ENCODE measurements around the gene TXNDC12. TPM values are rescaled to one million over a fixed set of nuclear protein-coding genes. Genes with fewer than 3 reads are reported as not detected.

The TXNDC12 gene
- 17.7 and 18.3 TPM in 2 replicates for total RNA-seq

GRCh38 chr1:52055066-52055865 is at the start of gene TXNDC12:
TSS of gene TXNDC12 (minus strand) at chr1:52055191. CDS start at chr1:52055096, 95 bp downstream.

DNA sequence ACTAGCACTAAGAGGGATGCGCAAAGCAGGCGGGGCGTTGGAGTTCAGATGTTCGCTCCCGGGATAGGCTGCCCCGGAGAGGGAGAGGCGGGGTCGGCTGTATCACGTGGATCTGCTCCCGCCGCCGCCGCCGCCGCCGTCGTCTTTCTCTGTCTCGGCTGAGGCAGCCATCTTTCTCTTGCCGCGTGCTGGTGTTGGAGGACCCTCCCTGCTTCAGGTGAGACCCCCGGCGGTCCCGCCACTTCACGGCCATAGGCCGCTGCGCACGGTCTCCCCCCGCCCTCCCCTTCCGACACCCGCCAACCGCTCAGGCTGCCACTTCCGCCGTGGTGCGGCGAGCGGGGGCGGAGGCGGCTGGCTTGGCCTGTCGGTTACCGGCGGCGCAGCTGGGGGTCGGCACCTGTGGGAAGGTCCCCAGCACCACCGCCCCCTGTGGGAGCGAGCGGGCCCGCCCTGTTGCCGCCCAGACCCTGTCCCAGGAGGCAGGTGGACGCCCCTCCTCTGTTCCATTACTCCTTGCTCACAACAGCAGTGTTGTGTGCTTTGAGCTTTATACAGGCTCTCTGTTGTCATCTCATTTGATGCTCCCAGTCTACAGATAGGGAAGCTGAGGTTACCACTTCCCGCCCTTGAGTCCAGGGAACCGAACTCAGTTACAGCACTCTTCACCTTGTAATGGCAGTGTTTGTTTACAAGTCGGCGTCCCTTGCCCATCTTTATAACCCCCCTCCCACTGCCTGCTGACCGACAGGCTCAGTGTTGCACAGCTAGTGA is 1.4 kb upstream of the TXNDC12 start, which contains the start of gene BTF3L4:
BTF3L4 (plus strand) TSS at position 133 of the 774 bp plus-strand sequence. CDS start 3,553 bp downstream, outside the sequence.

DNA sequence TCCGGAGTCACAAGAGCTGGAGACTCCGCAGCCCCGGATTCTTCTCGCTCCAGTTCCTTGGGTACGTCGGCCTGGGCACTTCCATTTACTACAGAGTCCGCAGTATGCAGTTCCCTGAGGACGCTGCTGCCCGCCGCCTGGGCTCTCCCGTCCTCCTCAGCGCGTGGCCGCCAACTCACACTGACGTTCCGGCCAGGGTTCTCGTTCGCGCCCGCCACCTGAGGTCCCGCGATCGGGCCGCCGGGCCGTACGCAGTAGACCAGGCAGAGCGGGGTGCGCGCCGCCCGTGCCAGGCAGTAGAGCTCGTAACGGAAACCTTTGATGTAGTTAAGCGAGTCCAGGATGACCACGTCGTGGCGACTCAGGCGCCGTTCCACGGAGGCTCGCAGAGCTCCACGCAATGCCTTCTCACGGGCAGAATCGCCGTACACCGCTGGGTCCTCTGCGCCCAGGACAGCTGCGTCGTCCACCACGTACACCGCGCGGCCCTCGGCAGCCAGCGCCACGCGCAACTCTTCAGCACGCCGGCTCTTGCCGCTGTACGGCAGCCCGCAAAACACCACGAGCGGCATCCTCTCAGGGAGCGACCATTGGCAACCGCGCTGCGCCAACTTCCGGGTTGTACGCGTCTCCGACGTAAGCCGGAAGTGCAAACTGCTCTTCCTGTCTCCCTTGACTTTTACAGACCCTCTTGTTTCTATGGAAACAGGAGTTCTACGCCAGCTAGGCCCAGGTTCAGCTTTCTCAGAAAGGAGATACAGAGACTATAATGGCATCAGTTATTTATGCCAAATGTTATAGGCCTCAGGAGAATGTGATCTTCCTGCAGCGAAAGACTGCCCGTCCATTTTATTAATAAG is 21.6 kb downstream of the TXNDC12 start, which contains the start of gene KTI12:
KTI12 (minus strand) TSS at position 621 of the 860 bp plus-strand sequence; CDS start at position 572, 49 bp downstream.

DNA sequence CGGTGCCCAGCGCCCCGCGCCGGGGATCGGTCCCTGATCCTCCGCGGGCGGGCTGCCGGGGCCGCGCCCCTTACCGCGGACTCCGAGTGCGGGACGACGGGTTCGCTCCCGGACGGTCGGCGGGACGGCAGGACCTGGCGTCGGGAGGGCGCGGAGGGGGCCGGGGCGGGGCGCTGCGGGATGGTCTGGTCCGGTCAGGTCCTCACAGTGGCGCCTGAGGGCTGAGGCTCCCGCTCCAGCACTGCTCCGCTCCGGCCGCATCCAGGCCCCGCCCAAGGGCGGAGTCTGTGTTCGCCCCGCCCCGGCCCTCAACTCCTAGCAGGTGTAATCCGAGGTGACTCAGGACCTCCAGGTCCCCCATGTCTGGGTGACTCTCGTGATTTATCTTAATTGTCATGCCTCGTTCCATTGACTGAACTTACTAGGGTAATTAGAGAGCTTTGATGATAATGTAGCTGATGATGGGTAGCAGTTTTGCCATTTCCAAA is 64.5 kb downstream of the TXNDC12 start, which contains the start of gene RAB3B:
RAB3B (minus strand) TSS at position 223 of the 488 bp plus-strand sequence. CDS start 13,583 bp downstream, outside the sequence.

Other genes with a start within 250 kb of the TXNDC12 start
- 69.0 and 82.6 TPM in 2 replicates for gene NRDC, start 176.5 kb downstream of the TXNDC12 start, total RNA-seq
- gene RAB3B, start 64.5 kb downstream of the TXNDC12 start, total RNA-seq, result 1.7 and 9.6 TPM in 2 replicates
- gene KTI12, start 21.4 kb downstream of the TXNDC12 start, total RNA-seq, result 9.1 and 11.6 TPM in 2 replicates
- 16.1 and 26.5 TPM in 2 replicates for gene BTF3L4, start 1.1 kb upstream of the TXNDC12 start, total RNA-seq
- 30.7 and 33.7 TPM in 2 replicates for gene ZFYVE9, start 86.9 kb upstream of the TXNDC12 start, total RNA-seq

Data from bronchial smooth muscle cell (primary cell).